CD4-positive, alpha-beta memory T cell (primary cell): ENCODE data around the gene UNC93A. TPM values are rescaled to one million over a fixed set of nuclear protein-coding genes. Genes with fewer than 3 reads are reported as not detected.

Experiments used
- CTCF ChIA-PET: fragments of 350-600 bp; sonication (Branson Sonifier 250); formaldehyde crosslinking; loops from one replicate; lab custom pipeline; 2021; ENCODE audit warnings: inconsistent platforms; ENCODE audit not compliant: partially characterized antibody; lab: Charles Lee
- POLR2A ChIA-PET: fragments of 350-600 bp; sonication (Branson Sonifier 250); formaldehyde crosslinking; loops from one replicate; lab custom pipeline; 2021; ENCODE audit not compliant: partially characterized antibody; lab: Charles Lee
- DNase-seq, 5 donors: peaks; one replicate each; pipeline versions ENCODE4 v3.0.0 to v3.0.0-alpha.2; 2020 to 2022; ENCODE audit warnings: mixed read lengths in 1 of 5
- H3K27ac ChIP-seq: one replicate; pipeline ENCODE4 v1.7.0; 2013; ENCODE audit warnings: low read depth, low read length
- H3K27me3 ChIP-seq: 2 replicates; pipeline ENCODE4 v1.7.0; 2013; ENCODE audit warnings: mild to moderate bottlenecking, low read length, moderate library complexity; ENCODE audit not compliant: insufficient read depth
- H3K36me3 ChIP-seq: 2 replicates; pipeline ENCODE4 v1.7.0; 2013; ENCODE audit warnings: mild to moderate bottlenecking, low read length, moderate library complexity; ENCODE audit not compliant: insufficient read depth
- H3K4me1 ChIP-seq: 2 replicates; pipeline ENCODE4 v1.7.0; 2013; ENCODE audit warnings: mild to moderate bottlenecking, low read length, moderate library complexity; ENCODE audit not compliant: insufficient read depth
- H3K4me3 ChIP-seq, 2 donors: one replicate each; pipeline ENCODE4 v1.7.0; 2013; ENCODE audit warnings: low read length in 2 of 2, mild to moderate bottlenecking in 1 of 2
- H3K9me3 ChIP-seq, 2 donors: one replicate each; pipeline ENCODE4 v1.7.0; 2013; ENCODE audit warnings: low read length in 2 of 2, control low read depth in 1 of 2; ENCODE audit not compliant: control insufficient read depth in 1 of 2
- H3K27ac Mint-ChIP-seq, 7 donors: one replicate each; pipeline ENCODE4 v1.8.0; 2020 to 2021; ENCODE audit warnings: mixed read lengths in 7 of 7, mild to moderate bottlenecking in 6 of 7, inconsistent platforms in 3 of 7, moderate library complexity in 3 of 7
- H3K27me3 Mint-ChIP-seq, 2 donors: one replicate each; pipeline ENCODE4 v1.8.0; 2020 to 2021; ENCODE audit warnings: mixed read lengths in 2 of 2
- H3K36me3 Mint-ChIP-seq, 2 donors: one replicate each; pipeline ENCODE4 v1.8.0; 2020 to 2021; ENCODE audit warnings: mixed read lengths in 2 of 2, inconsistent platforms in 1 of 2, mild to moderate bottlenecking in 1 of 2
- H3K4me1 Mint-ChIP-seq, 4 donors: one replicate each; pipeline ENCODE4 v1.8.0; 2020 to 2021; ENCODE audit warnings: mixed read lengths in 4 of 4, mild to moderate bottlenecking in 1 of 4
- H3K4me3 Mint-ChIP-seq, 8 donors: one replicate each; pipeline ENCODE4 v1.8.0; 2020 to 2021; ENCODE audit warnings: mixed read lengths in 8 of 8, mild to moderate bottlenecking in 7 of 8, moderate library complexity in 6 of 8, inconsistent platforms in 3 of 8
- H3K9me3 Mint-ChIP-seq, 8 donors: one replicate each; pipeline ENCODE4 v1.8.0; 2020 to 2021; ENCODE audit warnings: mixed read lengths in 8 of 8, mild to moderate bottlenecking in 5 of 8, inconsistent platforms in 3 of 8, moderate library complexity in 1 of 8
- intact Hi-C: fragments of 100-400 bp; cut with micrococcal nuclease; formaldehyde crosslinking; loops from one replicate; pipeline ENCODE4 v1.15.1; 2023
- polyA plus RNA-seq, 2 donors: library from polyadenylated mRNA; unstranded; fragments of 300-500 nt; fragmentation: Illumina TruSeq; gene quantifications; one replicate each; pipeline ENCODE4 v1.2.3, GENCODE V29; 2021
- total RNA-seq, 2 experiments: library from RNA; stranded (reverse); gene quantifications; one replicate each; pipeline ENCODE4 v1.2.3, GENCODE V29; 2021

Gene UNC93A
- total and polyA plus RNA-seq, 4 experiments from 2014 or later, result not detected

- Histone ChIP-seq H3K9me3 (no peaks in the 10 kb centered on the region), H3K4me1 (peaks cover 17% of the 10 kb centered on the region), H3K4me3 (no peak overlapping the region), H3K27me3 (no peaks in the 10 kb centered on the region), H3K27ac (no peak overlapping the region), H3K36me3 (no peaks in the 10 kb centered on the region)
- Mint-ChIP-seq H3K4me1 (peaks cover 12 to 25% (median 17%) of the 10 kb centered on the region in 4 donors), H3K36me3 (peaks cover 0 to 2% of the 10 kb centered on the region in 2 donors), H3K9me3 (peaks cover 0 to 3% (median 0%) of the 10 kb centered on the region in 8 donors), H3K4me3 (no peak overlapping the region), H3K27me3 (peaks cover under 1 to 3% of the 10 kb centered on the region in 2 donors), H3K27ac (no peak overlapping the region)
- DNase-seq, result no peak
- ChIA-PET CTCF (no interaction called here), POLR2A (no interaction called here)
- intact Hi-C loops, result no loop called here
These were observed 56.1 kb downstream of the UNC93A start for GRCh38 chr6:167347226-167347625.

GRCh38 chr6:167349631-167350274, 58.6 kb downstream of the UNC93A start:
- POLR2A ChIA-PET, result no interaction called here
- H3K4me3 ChIP-seq, result peak overlapping the region in 1 of 2 donors; percentile 72
- no peak overlapping the region for H3K27ac ChIP-seq
- CTCF ChIA-PET, result interaction anchor here (1.0 kb wide), 1 partner anchor 59 kb away, joined by 3 read pairs; the partner anchor contains the start of gene UNC93A
- Mint-ChIP-seq H3K36me3 (peaks cover 0 to 2% of the 10 kb centered on the region in 2 donors), H3K4me3 (peak overlapping the region; percentile 80 to 96 (median 90)), H3K27me3 (no peaks in the 10 kb centered on the region), H3K27ac (peak overlapping the region in 6 of 7 donors; percentile 23 to 93 (median 90)), H3K9me3 (peaks cover 0 to 4% (median 0%) of the 10 kb centered on the region in 8 donors), H3K4me1 (peaks cover 12 to 25% (median 17%) of the 10 kb centered on the region in 4 donors)
- no peaks in the 10 kb centered on the region for H3K9me3 ChIP-seq
- H3K4me1 ChIP-seq, result peaks cover 17% of the 10 kb centered on the region
- no peaks in the 10 kb centered on the region for H3K27me3 ChIP-seq
- DNase-seq, result peak in 2 of 5 donors; percentile 13 to 18
- intact Hi-C loops, result loop anchor here (5.0 to 10.0 kb wide), 2 partner anchors 127 to 395 kb away; partner anchors contain the start of gene RNASET2
- no peaks in the 10 kb centered on the region for H3K36me3 ChIP-seq

GRCh38 chr6:167350275-167350696, 59.2 kb downstream of the UNC93A start:
- intact Hi-C loops, result loop anchor here (5.0 to 10.0 kb wide), 2 partner anchors 128 to 395 kb away; partner anchors contain the start of gene RNASET2
- Histone ChIP-seq H3K27ac (no peak overlapping the region), H3K36me3 (no peaks in the 10 kb centered on the region), H3K27me3 (no peaks in the 10 kb centered on the region), H3K4me1 (peaks cover 17% of the 10 kb centered on the region), H3K4me3 (peak overlapping the region; percentile 36 to 72), H3K9me3 (no peaks in the 10 kb centered on the region)
- peak in 1 of 5 donors; percentile 6 for DNase-seq
- H3K36me3 Mint-ChIP-seq, result peaks cover 0 to 2% of the 10 kb centered on the region in 2 donors
- CTCF ChIA-PET, result interaction anchor here (1.0 kb wide), 3 partner anchors 60 to 210 kb away, joined by 3 read pairs; partner anchors contain the start of gene UNC93A
- H3K27ac Mint-ChIP-seq, result peak overlapping the region; percentile 23 to 93 (median 88)
- H3K9me3 Mint-ChIP-seq, result peaks cover 0 to 4% (median 0%) of the 10 kb centered on the region in 8 donors
- POLR2A ChIA-PET, result interaction anchor here (1.1 kb wide), 1 partner anchor 391 kb away, joined by 4 read pairs; no protein-coding TSS in a partner anchor
- peaks cover 12 to 25% (median 17%) of the 10 kb centered on the region in 4 donors for H3K4me1 Mint-ChIP-seq
- H3K4me3 Mint-ChIP-seq, result peak overlapping the region; percentile 80 to 96 (median 90)
- no peaks in the 10 kb centered on the region for H3K27me3 Mint-ChIP-seq

GRCh38 chr6:167350731-167351655, 59.9 kb downstream of the UNC93A start:
- peak; percentile 79 to 87 (median 82) for DNase-seq
- Mint-ChIP-seq H3K27me3 (peaks cover 0 to 3% of the 10 kb centered on the region in 2 donors), H3K36me3 (peaks cover 0 to 2% of the 10 kb centered on the region in 2 donors), H3K27ac (peak overlapping the region; percentile 23 to 93 (median 88)), H3K9me3 (peaks cover 0 to 4% (median 0%) of the 10 kb centered on the region in 8 donors), H3K4me1 (peaks cover 12 to 25% (median 17%) of the 10 kb centered on the region in 4 donors), H3K4me3 (peak overlapping the region; percentile 80 to 96 (median 92))
- ChIA-PET POLR2A (interaction anchor here (0.6 to 2.0 kb wide), 13 partner anchors 17 to 1610 kb away, joined by 3 to 8 read pairs (median 4); partner anchors contain the start of gene RNASET2), CTCF (interaction anchor here (0.6 to 2.8 kb wide), 26 partner anchors 9 to 932 kb away, joined by 3 to 26 read pairs (median 4); partner anchors contain the start of gene UNC93A)
- Histone ChIP-seq H3K27ac (no peak overlapping the region), H3K27me3 (no peaks in the 10 kb centered on the region), H3K9me3 (no peaks in the 10 kb centered on the region), H3K36me3 (no peaks in the 10 kb centered on the region), H3K4me3 (peak overlapping the region; percentile 36 to 72), H3K4me1 (peaks cover 17% of the 10 kb centered on the region)
- intact Hi-C loops, result loop anchor here (5.0 to 10.0 kb wide), 2 partner anchors 129 to 396 kb away; partner anchors contain the start of gene RNASET2

- Histone ChIP-seq H3K4me1 (peaks cover 17% of the 10 kb centered on the region), H3K36me3 (no peaks in the 10 kb centered on the region), H3K4me3 (peak overlapping the region in 1 of 2 donors; percentile 72), H3K27me3 (no peaks in the 10 kb centered on the region), H3K27ac (no peak overlapping the region), H3K9me3 (no peaks in the 10 kb centered on the region)
- Mint-ChIP-seq H3K36me3 (peaks cover 0 to 2% of the 10 kb centered on the region in 2 donors), H3K4me3 (peak overlapping the region; percentile 80 to 96 (median 92)), H3K9me3 (peaks cover 0 to 4% (median 0%) of the 10 kb centered on the region in 8 donors), H3K27ac (peak overlapping the region in 6 of 7 donors; percentile 70 to 89 (median 83)), H3K27me3 (peaks cover 2 to 3% of the 10 kb centered on the region in 2 donors), H3K4me1 (peaks cover 12 to 25% (median 17%) of the 10 kb centered on the region in 4 donors)
- ChIA-PET CTCF (interaction anchor here (0.7 to 2.8 kb wide), 21 partner anchors 8 to 351 kb away, joined by 3 to 26 read pairs (median 4); partner anchors contain the start of gene UNC93A), POLR2A (interaction anchor here (0.6 to 2.0 kb wide), 8 partner anchors 9 to 1094 kb away, joined by 3 to 8 read pairs (median 4); partner anchors contain the start of gene RNASET2)
- intact Hi-C loops, result loop anchor here (5.0 to 10.0 kb wide), 2 partner anchors 130 to 397 kb away; partner anchors contain the start of gene RNASET2
- DNase-seq, result no peak
These were observed 60.7 kb downstream of the UNC93A start for GRCh38 chr6:167351656-167352345.

GRCh38 chr6:167356874-167357273, 65.8 kb downstream of the UNC93A start:
- H3K27me3 Mint-ChIP-seq, result peaks cover 8 to 13% of the 10 kb centered on the region in 2 donors
- H3K27ac Mint-ChIP-seq, result no peak overlapping the region
- intact Hi-C loops, result loop anchor here (10.0 kb wide), 1 partner anchor 402 kb away; the partner anchor contains the start of gene RNASET2
- no peaks in the 10 kb centered on the region for H3K27me3 ChIP-seq
- no peak overlapping the region for H3K27ac ChIP-seq
- peaks cover under 1 to 2% (median 2%) of the 10 kb centered on the region in 4 donors for H3K4me1 Mint-ChIP-seq
- H3K4me3 ChIP-seq, result no peak overlapping the region
- H3K4me1 ChIP-seq, result peaks cover 1% of the 10 kb centered on the region
- H3K36me3 ChIP-seq, result no peaks in the 10 kb centered on the region
- ChIA-PET CTCF (no interaction called here), POLR2A (no interaction called here)
- H3K4me3 Mint-ChIP-seq, result no peak overlapping the region
- no peaks in the 10 kb centered on the region for H3K9me3 ChIP-seq
- H3K36me3 Mint-ChIP-seq, result no peaks in the 10 kb centered on the region
- no peak for DNase-seq
- peaks cover 0 to 4% (median 0%) of the 10 kb centered on the region in 8 donors for H3K9me3 Mint-ChIP-seq
